GM19397 (cell line): ENCODE results near the gene TEX13D.
"Not testable (repeated sequence)": the region's sequence is repeated elsewhere in the genome, so short reads cannot be mapped to it uniquely, and the experiment has no call there.

ENCODE experiments used
- ATAC-seq: cut with Tn5 transposase; IDR thresholded peaks from one replicate; pipeline ENCODE4 v1.9.1; 2021; ENCODE audit warnings: mild to moderate bottlenecking, moderate library complexity; ENCODE audit not compliant: unreplicated experiment

TEX13D gene

GRCh38 chrX:124332481-124333424 is at the start of gene TEX13D:
Gene TEX13D (plus strand): TSS chrX:124332660. CDS start chrX:124332918, 258 bp downstream.
- ATAC-seq, result no peak

- no peak for ATAC-seq
Measured at GRCh38 chrX:124289443-124289842, 43.0 kb upstream of the TEX13D start.

DNA sequence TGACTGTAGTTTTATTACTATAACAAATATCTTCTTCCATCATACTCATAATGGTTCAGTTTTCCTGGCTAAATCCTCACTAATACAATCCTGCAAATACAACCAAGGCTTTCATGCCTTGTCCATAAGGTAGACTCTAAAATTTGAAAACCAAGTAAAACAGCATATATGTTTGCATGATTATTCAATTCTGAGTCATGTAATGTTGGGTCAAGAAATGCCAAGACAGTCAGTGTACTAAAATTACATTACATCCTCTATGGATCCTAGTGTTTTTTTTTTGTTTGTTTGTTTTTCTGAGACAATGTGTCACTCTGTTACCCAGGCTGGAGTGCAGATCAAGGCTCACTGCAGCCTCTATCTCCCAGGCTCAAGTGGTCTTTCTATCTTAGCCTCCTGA is 38.6 kb upstream of the TEX13D start:
- ATAC-seq, result no peak

DNA sequence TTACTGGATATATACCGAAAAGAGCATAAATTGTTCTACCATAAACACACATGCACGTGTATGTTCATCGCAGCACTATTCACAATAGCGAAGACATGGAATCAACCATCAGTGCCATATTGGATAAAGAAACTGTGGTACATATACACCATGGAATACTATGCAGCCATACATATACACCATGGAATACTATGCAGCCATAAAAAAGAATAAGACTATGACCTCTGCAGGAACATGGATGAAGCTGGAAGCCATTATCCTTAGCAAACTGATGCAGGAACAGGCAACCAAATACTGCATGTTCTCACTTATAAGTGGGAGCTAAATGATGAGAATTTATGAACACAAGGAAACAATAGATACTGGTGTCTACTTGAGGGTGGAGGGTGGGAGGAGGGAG is 33.1 kb upstream of the TEX13D start:
- ATAC-seq, result not testable (repeated sequence)

DNA sequence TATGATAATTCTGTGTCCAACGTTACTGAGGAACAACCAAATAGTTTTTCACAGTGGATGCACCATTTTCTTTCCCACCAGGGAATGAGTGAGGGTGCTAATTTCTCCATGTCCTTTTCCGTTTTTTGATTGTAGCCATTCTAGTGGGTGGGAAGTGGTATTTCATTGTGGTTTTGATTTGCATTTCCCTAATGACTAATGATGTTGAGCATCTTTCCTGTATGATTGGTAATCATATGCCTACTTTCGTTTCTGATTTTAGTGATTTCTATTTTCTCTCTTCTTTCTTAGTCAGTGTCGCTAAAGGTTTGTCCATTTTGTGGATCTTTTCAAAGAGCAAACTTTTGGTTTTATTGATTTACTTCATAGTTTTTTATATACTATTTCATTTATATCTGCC is 32.1 kb upstream of the TEX13D start:
- no peak for ATAC-seq

GRCh38 chrX:124307253-124307907 is 25.1 kb upstream of the TEX13D start:
- no peak for ATAC-seq

GRCh38 chrX:124325732-124326131 is 6.7 kb upstream of the TEX13D start:
- ATAC-seq, result no peak

DNA sequence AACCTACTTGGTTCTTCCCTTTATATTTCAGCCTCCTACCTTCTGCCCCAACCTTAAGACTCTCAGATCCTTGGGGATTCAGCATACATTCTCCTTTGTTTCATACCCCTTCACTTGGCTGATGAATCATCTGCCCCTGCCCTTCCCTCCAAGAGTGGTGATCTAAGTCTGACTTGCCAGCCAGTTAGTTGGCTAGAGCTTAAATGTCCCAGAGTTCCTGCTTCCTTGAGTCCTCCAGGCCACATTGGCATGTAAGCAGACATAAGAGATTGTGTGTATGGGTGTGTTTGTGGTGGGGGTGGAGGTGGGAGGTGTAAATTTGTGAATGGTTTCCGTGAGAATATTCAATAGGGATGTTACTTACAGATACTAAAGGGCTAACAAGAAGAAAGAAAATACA is 3.7 kb upstream of the TEX13D start:
- no peak for ATAC-seq

DNA sequence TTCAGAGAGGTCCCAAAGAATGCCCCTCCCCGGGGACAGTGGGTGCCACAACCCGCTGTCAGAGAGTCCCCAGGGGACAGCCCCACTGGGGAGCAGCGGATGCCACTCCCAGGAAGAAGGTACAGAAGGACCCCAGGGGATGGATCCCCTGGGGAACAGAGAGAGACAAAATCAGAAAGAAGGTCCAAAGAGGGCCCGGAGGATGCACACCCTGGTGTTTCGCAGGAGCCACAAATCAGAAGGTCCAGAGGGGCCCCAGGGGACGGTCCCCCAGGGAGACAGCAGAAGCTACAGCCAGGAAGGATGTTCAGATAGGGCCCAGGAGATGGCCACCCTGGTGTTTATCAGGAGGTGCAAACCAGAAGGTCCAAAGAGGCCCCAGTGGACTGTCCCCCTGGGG is 1.4 kb downstream of the TEX13D start:
- peak; percentile 59 for ATAC-seq

GRCh38 chrX:124334555-124334954 is 2.1 kb downstream of the TEX13D start:
- ATAC-seq, result peak; percentile 8

DNA sequence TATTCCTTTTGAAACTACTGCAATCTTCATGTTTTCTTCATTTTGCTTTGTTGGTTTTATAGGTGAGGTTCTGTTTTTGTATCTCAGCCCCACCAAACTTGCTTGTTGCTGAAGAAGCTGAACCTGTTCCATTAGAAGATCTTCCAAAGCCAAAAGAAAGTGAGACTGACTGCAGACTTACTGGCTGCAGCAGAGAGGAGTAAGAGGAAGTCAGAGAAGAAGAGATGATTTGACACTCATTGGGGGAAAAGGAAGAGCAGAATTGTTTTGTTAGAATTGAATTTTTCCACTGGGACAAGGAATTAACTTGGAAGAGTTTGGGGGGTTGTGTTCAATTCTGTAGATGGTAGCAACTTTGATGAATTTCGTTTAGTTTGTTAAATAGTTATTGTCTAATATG is 3.1 kb downstream of the TEX13D start:
- ATAC-seq, result no peak

GRCh38 chrX:124337916-124338315 is 5.5 kb downstream of the TEX13D start:
- no peak for ATAC-seq

DNA sequence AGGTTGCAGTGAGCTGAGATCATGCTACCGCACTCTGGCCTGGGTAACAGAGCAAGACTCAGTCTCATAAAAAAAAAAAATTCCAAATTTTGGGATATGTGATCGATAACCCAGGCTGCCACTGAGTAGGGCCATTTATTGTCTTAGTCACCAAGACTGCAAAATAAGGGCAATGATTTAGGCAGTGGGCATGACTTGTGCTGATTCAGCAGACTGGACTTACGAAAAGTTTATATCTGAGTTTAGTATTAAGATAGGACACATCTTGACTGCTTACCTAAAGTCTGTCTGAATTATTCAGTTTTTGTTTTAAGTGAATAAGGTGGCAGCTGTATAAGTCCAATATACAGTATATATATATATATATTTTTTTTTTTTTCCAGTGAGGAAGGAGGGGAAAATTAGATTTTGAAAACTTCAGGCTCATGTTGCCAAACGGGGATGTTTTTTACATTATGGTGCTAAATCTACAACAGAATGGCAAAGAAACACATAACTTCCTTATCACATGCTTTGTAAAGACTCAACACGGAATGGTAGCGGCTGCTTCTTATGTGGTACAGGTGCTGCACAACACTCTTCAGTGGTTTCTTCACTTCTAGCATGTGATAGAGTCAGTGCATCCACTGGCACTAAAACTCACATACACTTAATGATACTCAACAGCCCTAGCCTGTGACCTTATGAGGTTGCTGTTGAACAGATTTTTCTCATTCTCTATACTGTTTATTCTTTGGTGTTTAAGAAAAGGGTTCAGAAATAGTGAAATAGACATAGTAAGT is 6.5 kb downstream of the TEX13D start:
- ATAC-seq, result no peak

DNA sequence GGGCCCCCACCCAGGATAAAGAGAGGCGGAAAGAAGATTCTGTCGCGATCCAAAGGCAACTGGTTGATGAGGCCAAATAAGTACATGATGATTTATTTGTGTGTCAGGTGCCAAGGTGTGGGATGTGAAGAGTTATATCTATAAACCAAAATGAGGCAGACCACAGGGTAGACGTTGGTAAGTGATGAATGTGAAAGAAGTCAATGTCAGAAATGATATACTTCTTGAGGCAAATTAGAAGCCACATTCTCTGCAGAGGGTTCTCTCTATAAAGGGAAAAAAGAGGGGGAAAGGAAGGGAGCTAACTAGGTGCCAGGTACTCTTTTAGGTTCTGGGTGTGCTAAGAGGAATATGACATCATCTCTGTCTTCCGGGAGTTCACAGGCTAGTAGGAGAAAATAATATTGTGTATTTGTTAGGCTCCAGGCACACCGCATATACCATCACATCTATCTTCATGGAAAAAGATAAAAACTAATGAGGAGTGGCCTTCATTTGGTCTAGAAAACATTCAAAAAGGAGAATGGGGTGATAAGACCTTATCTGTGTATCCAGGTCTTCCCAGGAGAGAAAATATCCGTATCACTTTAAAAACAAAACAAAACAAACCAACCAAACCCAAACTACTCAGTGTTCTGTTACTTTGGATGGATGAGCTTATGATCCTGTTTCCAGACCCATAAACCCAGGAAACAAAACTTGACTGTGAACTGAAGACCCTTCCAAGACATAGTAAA is 9.1 kb downstream of the TEX13D start:
- ATAC-seq, result no peak

DNA sequence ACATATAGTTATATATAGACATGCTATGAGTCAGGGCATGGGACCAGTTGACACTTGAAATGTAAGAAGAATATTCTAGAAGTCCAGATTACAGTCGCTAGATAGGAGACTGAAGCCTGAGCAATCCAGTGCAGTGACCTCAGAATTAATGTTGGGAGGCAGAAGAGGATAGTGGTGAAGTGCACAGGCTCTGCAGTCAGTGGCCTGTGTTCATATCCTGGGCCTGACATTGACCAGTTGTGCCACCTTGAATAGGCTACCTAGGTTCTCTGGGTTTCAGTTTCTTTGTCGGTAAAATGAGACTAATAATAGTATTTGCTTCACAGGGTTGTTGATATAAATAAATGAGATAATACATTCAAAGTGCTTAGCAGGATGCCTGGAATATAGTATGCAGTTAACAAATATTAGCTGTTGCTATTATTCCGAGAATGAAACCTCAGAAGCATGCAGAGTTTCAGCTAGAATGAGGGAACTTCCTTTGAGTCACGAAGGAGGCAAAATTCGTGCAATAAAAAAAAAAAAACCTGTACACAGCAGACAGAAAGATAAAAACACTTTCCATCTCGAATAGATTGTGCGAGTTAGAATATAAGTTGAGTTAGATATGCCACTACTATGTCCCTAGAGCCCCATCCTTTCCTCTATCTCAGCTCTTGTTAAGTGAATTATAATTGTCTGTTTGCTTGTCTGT is 9.9 kb downstream of the TEX13D start:
- ATAC-seq, result no peak

DNA sequence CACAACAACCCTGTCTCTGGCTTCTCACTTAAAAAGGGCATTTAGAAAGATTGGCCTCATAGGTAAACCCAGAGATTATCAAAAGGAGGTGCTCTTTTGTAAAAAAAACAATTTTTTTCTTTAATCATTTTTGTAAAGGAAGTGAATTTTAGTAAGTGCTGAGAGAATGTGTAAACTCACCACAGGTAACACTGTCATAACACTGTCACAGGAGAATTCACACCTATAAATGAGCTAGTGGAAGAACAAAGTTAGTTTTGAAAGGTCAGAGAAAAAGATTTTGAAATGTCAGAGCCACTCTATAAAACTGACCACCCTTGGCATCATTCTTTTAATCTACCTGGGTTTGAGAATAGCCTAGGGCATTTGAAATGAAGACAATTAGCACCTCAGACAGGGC is 10.6 kb downstream of the TEX13D start:
- no peak for ATAC-seq

DNA sequence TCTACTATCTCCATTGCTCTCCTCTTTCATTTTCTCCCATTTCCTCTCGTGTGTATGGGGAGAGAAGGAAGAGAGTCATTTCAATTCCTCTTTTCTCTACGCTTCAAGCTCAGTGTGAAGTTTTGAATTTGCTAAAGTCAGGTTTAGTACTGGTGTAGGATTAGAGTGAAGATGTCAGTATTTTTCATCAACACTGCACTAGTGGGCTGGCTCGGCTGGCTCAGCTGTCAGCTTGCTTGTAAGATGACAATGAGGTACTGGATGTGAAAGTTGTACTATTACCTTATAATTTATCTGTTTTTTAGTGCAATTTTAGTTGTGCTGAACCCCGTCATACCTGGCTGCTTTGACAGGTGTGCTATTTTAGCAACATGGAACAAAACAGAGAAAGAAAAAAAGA is 11.8 kb downstream of the TEX13D start:
- ATAC-seq, result no peak

DNA sequence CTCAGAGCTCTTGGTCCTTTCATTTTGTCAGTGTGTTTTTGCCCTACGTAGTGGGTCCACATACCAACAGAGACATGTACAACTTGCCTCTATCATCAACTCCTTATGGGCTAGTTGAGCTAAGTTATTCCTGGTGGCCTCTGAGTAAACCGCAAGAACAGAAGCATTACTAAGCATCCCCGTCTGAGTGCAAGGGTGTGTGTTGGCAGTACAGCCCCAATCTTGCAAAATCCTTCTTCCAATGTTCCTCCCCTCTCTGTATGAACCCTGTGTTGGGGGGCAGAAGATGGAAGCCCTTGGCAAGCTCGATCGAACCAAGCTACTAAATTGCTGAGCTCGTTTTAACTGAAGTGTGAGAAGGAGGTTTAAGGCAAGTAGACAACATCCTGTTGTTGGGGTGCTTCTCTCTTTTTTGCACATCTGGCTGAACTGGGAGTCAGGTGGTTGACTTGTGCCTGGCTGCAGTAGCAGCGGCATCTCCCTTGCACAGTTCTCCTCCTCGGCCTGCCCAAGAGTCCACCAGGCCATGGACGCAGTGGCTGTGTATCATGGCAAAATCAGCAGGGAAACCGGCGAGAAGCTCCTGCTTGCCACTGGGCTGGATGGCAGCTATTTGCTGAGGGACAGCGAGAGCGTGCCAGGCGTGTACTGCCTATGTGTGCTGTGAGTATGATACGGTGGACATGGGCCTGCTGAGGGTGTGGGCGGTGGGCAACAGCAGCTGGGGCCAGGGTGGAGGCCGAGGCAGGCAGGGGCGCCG is 13.8 kb downstream of the TEX13D start, which contains the start of gene SH2D1A:
Gene SH2D1A, plus strand, starts transcription at position 447 of the 760 bp plus-strand sequence. Its CDS starts 80 bp downstream, at position 527.
- ATAC-seq, result no peak

DNA sequence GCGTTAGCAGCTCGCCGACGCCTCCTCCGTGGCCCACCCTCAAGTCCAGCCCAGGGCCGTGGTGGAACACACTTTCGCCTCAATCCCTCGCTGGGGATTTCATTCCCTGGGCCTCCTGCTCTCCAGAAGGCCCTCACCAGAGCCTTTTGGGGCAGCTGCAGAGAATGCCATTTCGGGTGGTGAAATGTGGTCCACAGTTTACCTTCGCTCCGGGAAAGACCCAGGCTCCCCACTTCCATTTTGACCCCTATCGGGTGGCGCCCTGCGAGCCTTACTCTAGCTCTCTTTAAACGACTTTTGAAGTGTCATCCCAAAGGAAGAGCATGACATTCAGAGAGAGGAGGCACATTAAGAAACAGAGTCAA is 14.4 kb downstream of the TEX13D start:
- no peak for ATAC-seq
